Endothelial cell of umbilical vein (primary cell): ENCODE measurements around the gene NXPH4.

ENCODE experiments used
- EZH2 ChIP-seq: IDR thresholded peaks from 2 replicates; pipeline ENCODE4 v1.6.1; 2012; ENCODE audit warnings: borderline replicate concordance, low read depth, mild to moderate bottlenecking, moderate library complexity, low read length, inconsistent platforms; ENCODE audit not compliant: severe bottlenecking
- TF ChIP-seq, protein P1 (sequence below), 2 donors: IDR thresholded peaks; 1 replicate in 1 of 2; 2 replicates in 1 of 2; pipeline ENCODE4 v1.5.1; 2011; ENCODE audit warnings: low read length in 2 of 2, mild to moderate bottlenecking in 2 of 2, moderate library complexity in 2 of 2, control low read depth in 1 of 2, inconsistent platforms in 1 of 2, low read depth in 1 of 2; ENCODE audit not compliant: insufficient read depth in 1 of 2; ENCODE audit errors: extremely low read depth in 1 of 2

DNA sequence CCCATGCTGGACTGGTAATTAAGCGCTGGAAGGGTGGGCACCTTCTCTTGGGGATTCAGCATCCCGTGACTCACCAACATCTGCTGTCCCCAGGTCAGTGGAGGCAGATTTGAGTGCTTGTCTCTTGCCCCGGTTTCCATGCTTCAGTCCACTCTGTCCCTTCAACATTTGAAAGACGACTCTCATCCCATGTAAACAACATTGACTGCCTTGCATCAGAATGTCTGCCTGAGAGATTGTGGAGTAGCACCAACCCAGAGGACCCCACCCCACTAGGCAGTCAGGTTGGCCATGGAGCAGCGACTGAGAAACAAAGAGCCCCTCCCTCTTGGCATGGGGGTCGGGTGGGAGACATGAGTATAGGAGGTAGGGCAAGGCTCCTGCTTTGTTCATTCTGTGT, 39.3 kb downstream of the NXPH4 start:
- TF ChIP-seq, protein P1, sequence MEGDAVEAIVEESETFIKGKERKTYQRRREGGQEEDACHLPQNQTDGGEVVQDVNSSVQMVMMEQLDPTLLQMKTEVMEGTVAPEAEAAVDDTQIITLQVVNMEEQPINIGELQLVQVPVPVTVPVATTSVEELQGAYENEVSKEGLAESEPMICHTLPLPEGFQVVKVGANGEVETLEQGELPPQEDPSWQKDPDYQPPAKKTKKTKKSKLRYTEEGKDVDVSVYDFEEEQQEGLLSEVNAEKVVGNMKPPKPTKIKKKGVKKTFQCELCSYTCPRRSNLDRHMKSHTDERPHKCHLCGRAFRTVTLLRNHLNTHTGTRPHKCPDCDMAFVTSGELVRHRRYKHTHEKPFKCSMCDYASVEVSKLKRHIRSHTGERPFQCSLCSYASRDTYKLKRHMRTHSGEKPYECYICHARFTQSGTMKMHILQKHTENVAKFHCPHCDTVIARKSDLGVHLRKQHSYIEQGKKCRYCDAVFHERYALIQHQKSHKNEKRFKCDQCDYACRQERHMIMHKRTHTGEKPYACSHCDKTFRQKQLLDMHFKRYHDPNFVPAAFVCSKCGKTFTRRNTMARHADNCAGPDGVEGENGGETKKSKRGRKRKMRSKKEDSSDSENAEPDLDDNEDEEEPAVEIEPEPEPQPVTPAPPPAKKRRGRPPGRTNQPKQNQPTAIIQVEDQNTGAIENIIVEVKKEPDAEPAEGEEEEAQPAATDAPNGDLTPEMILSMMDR (IDR thresholded peaks at IDR 0.05; ENCODE audit: extremely low read depth in 1 of 2, insufficient read depth in 1 of 2, low read depth in 1 of 2, low read length in 2 of 2), result no peak
- TF ChIP-seq EZH2, result no peak
